GM12878 (cell line): Measurements from ENCODE around the gene CATSPERZ. TPM values are rescaled to one million over a fixed set of nuclear protein-coding genes. Genes with fewer than 3 reads are reported as not detected.

Experiments
- ATAC-seq: fragments of 200-7000 bp; cut with Tn5 transposase; 3 replicates; pipeline ENCODE4 v1.9.1; 2020; ENCODE audit warnings: mild to moderate bottlenecking, moderate library complexity
- BruUV-seq: library from RNA; stranded (reverse); fragments of 400-500 nt; replicated peaks from 2 replicates; lab custom pipeline; 2021; lab: Mats Ljungman, UMichigan
- CTCF ChIA-PET: fragments of 300-600 bp; sonication (Branson Sonifier 250); formaldehyde crosslinking; extraction: SDS; loops from one replicate; lab custom pipeline; 2021; ENCODE audit warnings: inconsistent platforms; lab: Yijun Ruan, JAX
- POLR2A ChIA-PET: fragments of 350-600 bp; formaldehyde crosslinking; extraction: SDS; loops from one replicate; lab custom pipeline; 2021; ENCODE audit warnings: inconsistent platforms; lab: Charles Lee
- RAD21 ChIA-PET: fragments of 300-600 bp; sonication (Branson Sonifier 250); formaldehyde crosslinking; loops from one replicate; lab custom pipeline; 2023; ENCODE audit warnings: antibody characterized with exemption; ENCODE audit not compliant: unreplicated experiment; lab: Charles Lee
- SMC1A ChIA-PET: fragments of 300-600 bp; sonication (Branson Sonifier 250); formaldehyde crosslinking; loops from one replicate; lab custom pipeline; 2023; ENCODE audit not compliant: unreplicated experiment, uncharacterized antibody; lab: Charles Lee
- DNase-seq: peaks from one replicate; pipeline ENCODE4 v3.0.0-alpha.2; 2011; ENCODE audit warnings: low read depth, low spot score
- FAIRE-seq: peaks from 3 replicates; lab custom pipeline; 2011; peaks lifted over from hg19 to GRCh38; lab: Jason Lieb, UNC
- H2AFZ ChIP-seq: 2 replicates; pipeline ENCODE4 v1.6.0; 2011; ENCODE audit warnings: low read depth, low read length, control low read depth; ENCODE audit not compliant: control insufficient read depth
- H3K27ac ChIP-seq: 2 replicates; pipeline ENCODE4 v1.5.1; 2011; ENCODE audit warnings: control low read depth; ENCODE audit not compliant: control insufficient read depth, insufficient read depth
- H3K27me3 ChIP-seq, 2 experiments: replicated peaks in 1 of 2; 2 replicates each; pipeline versions ENCODE4 v1.6.0 to v1.6.1; 2011; ENCODE audit warnings: low read length in 1 of 2; ENCODE audit not compliant: control insufficient read depth in 2 of 2, insufficient read depth in 2 of 2
- H3K36me3 ChIP-seq, 2 experiments: 2 replicates each; pipeline ENCODE4 v1.5.1; 2011; ENCODE audit warnings: low read length in 1 of 2; ENCODE audit not compliant: control insufficient read depth in 2 of 2, insufficient read depth in 2 of 2
- H3K4me1 ChIP-seq: 2 replicates; pipeline ENCODE4 v1.6.1; 2011; ENCODE audit warnings: mild to moderate bottlenecking, low read length, moderate library complexity, mixed read lengths; ENCODE audit not compliant: control insufficient read depth, insufficient read depth
- H3K4me2 ChIP-seq: 2 replicates; pipeline ENCODE4 v1.6.0; 2011; ENCODE audit warnings: control low read depth; ENCODE audit not compliant: control insufficient read depth, insufficient read depth
- H3K4me3 ChIP-seq: fragments of 200-600 bp; sonication (generic); 2 replicates; pipeline ENCODE4 v1.5.1; 2016
- H3K79me2 ChIP-seq: 2 replicates; pipeline ENCODE4 v1.6.0; 2011; ENCODE audit warnings: low read length; ENCODE audit not compliant: control insufficient read depth, insufficient read depth
- H3K9ac ChIP-seq: 2 replicates; pipeline ENCODE4 v1.8.0; 2011; ENCODE audit warnings: low read length, control low read depth, mixed read lengths; ENCODE audit not compliant: control insufficient read depth, insufficient read depth
- H3K9me3 ChIP-seq: replicated peaks from 3 replicates; pipeline ENCODE4 v1.5.1; 2011; ENCODE audit warnings: mild to moderate bottlenecking, low read length; ENCODE audit not compliant: control insufficient read depth, insufficient read depth
- H4K20me1 ChIP-seq: 2 replicates; pipeline ENCODE4 v1.6.0; 2011; ENCODE audit not compliant: control insufficient read depth, insufficient read depth
- ESRRA ChIP-seq: IDR thresholded peaks from 2 replicates; pipeline ENCODE4 v1.6.1; 2012; ENCODE audit warnings: mild to moderate bottlenecking, low read length, improper control_type of control experiment
- GATAD2B ChIP-seq: fragments of 450-650 bp; conservative IDR thresholded peaks from 2 replicates; pipeline ENCODE4 v1.6.1; 2017; ENCODE audit warnings: low read depth, mild to moderate bottlenecking, moderate library complexity
- HDGF ChIP-seq: fragments of 450-650 bp; IDR thresholded peaks from 2 replicates; pipeline ENCODE4 v1.6.1; 2016; ENCODE audit warnings: antibody characterized with exemption
- JUNB ChIP-seq: IDR thresholded peaks from 2 replicates; pipeline ENCODE4 v1.6.1; 2016; ENCODE audit warnings: antibody characterized with exemption, mild to moderate bottlenecking
- NFYB ChIP-seq: IDR thresholded peaks from 2 replicates; pipeline ENCODE4 v1.6.1; 2011; ENCODE audit warnings: low read depth, mild to moderate bottlenecking, low read length, improper control_type of control experiment, moderate library complexity; ENCODE audit not compliant: insufficient read depth
- NR2F1 ChIP-seq: fragments of 450-650 bp; conservative IDR thresholded peaks from 2 replicates; pipeline ENCODE4 v1.6.1; 2017; ENCODE audit warnings: mild to moderate bottlenecking
- NRF1 ChIP-seq: conservative IDR thresholded peaks from 2 replicates; pipeline ENCODE4 v1.6.1; 2011; ENCODE audit warnings: mild to moderate bottlenecking, low read depth, low read length, improper control_type of control experiment
- PML ChIP-seq: IDR thresholded peaks from 2 replicates; pipeline ENCODE4 v1.6.1; 2012; ENCODE audit warnings: low read length, inconsistent platforms
- RAD21 ChIP-seq: IDR thresholded peaks from 2 replicates; pipeline ENCODE4 v1.6.1; 2011; ENCODE audit warnings: mild to moderate bottlenecking, low read depth, low read length, moderate library complexity; ENCODE audit not compliant: insufficient read depth
- SMC3 ChIP-seq: IDR thresholded peaks from 2 replicates; pipeline ENCODE4 v1.6.1; 2011; ENCODE audit warnings: low read length, improper control_type of control experiment, borderline replicate concordance
- SREBF2 ChIP-seq: IDR thresholded peaks from 2 replicates; pipeline ENCODE4 v1.6.1; 2012; ENCODE audit warnings: mild to moderate bottlenecking, low read length
- YY1 ChIP-seq: IDR thresholded peaks from 2 replicates; pipeline ENCODE4 v1.6.1; 2011; ENCODE audit warnings: low read depth, mild to moderate bottlenecking, low read length
- WGBS: methylation state at CpG from one replicate; pipeline ENCODE4 v1.1.6; 2016; ENCODE audit warnings: low lambda C conversion rate; ENCODE audit not compliant: insufficient replicate concordance, insufficient coverage; ENCODE audit errors: missing lambda C conversion rate; 5-methylcytosine and 5-hydroxymethylcytosine counted together
- in situ Hi-C: fragments of 300-500 bp; cut with MboI; formaldehyde crosslinking; loops from 9 replicates; pipeline ENCODE4 v1.14.3; 2018; ENCODE audit warnings: mixed read lengths
- intact Hi-C: fragments of 100-400 bp; cut with micrococcal nuclease; formaldehyde crosslinking; loops from one replicate; pipeline ENCODE4 v1.14.2; 2022; ENCODE audit not compliant: unreplicated experiment
- polyA plus RNA-seq, 11 experiments: library from polyadenylated mRNA; depleted of rRNA in 4 of 11; unstranded in 6 of 11; stranded (reverse) in 5 of 11; fragments of >200 nt; fragmentation: Nextera tagmentation in 4 of 11; fragmentation: Illumina TruSeq in 1 of 11; extraction: Ambion mirVana in 4 of 11; extraction: Trizol in 1 of 11; gene quantifications; 1 replicate in 1 of 11; 2 replicates in 10 of 11; pipeline versions ENCODE4 v1.2.1 to v1.2.3, GENCODE V29; 2011 to 2016; ENCODE audit warnings: inconsistent platforms in 2 of 11, missing spikeins in 2 of 11, low read depth in 1 of 11
- total RNA-seq, 4 experiments: library from RNA; depleted of rRNA in 3 of 4; stranded (reverse); fragments of >200 nt in 3 of 4; fragmentation: Illumina TruSeq in 1 of 4; extraction: Trizol in 1 of 4; gene quantifications; 2 replicates each; pipeline versions ENCODE4 v1.2.1 to v1.2.3, GENCODE V29; 2013 to 2021
- TF ChIP-seq, protein P1 (sequence below): IDR thresholded peaks from 2 replicates; pipeline ENCODE4 v1.6.1; 2011; ENCODE audit warnings: low read depth, mild to moderate bottlenecking, low read length, moderate library complexity, borderline replicate concordance; ENCODE audit errors: extremely low read depth

Gene CATSPERZ
- total and polyA plus RNA-seq, 10 of the 15 experiments (the other 5 are each of a cell fraction or from before 2014, with no cell fraction given), result 0.12 to 0.31 TPM; not detected in 8

DNA sequence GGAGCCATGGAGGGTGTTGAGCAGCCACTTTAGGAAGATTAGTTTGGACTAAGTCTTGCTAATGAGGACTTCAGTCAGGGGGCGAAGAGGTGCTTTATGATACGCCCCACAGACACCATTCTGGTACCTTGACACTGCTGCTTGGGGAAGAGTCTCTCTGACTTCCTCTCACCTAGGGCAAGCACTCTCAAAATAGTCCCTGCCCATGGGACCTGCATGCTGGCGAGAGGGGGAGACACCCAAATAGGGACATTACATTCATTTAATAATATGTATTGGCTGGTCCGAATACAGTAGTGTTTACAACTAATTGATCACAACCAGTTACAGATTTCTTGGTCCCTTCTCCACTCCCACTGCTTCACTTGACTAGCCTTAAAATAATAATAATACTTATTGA is 4.4 kb upstream of the CATSPERZ start:
- peaks cover 20 to 35% of the 10 kb centered on the region in 2 experiments for H3K27me3 ChIP-seq
- H4K20me1 ChIP-seq, result no peaks in the 10 kb centered on the region; the same call in 1 of the 2 replicates
- ChIA-PET RAD21 (no interaction called here), POLR2A (interaction anchor here (0.6 kb wide), 1 partner anchor 119 kb away, joined by 6 read pairs; no protein-coding TSS in a partner anchor), SMC1A (interaction anchor here (0.7 kb wide), 1 partner anchor 36 kb away, joined by 4 read pairs; no protein-coding TSS in a partner anchor), CTCF (no interaction called here)
- H3K36me3 ChIP-seq, result no peaks in the 10 kb centered on the region
- H3K9me3 ChIP-seq, result no peaks in the 10 kb centered on the region
- intact Hi-C loops (no loop called here), in situ Hi-C loops (no loop called here)
- H3K4me1 ChIP-seq, result peaks cover 8% of the 10 kb centered on the region
- H2AFZ ChIP-seq, result no peak overlapping the region
- no peaks in the 10 kb centered on the region for H3K79me2 ChIP-seq
- no peak overlapping the region for H3K9ac ChIP-seq
- no peak for ATAC-seq
- no peak for FAIRE-seq
- no peak overlapping the region for H3K4me3 ChIP-seq
- WGBS, result 11% methylated on average over 4 of the region's 4 CpGs
- no peak for DNase-seq
- TF ChIP-seq SREBF2, result no peak
- no peak for TF ChIP-seq PML
- no peak for TF ChIP-seq GATAD2B
- no peak overlapping the region for H3K4me2 ChIP-seq
- no TSS peak for BruUV-seq
- no peak overlapping the region for H3K27ac ChIP-seq

DNA sequence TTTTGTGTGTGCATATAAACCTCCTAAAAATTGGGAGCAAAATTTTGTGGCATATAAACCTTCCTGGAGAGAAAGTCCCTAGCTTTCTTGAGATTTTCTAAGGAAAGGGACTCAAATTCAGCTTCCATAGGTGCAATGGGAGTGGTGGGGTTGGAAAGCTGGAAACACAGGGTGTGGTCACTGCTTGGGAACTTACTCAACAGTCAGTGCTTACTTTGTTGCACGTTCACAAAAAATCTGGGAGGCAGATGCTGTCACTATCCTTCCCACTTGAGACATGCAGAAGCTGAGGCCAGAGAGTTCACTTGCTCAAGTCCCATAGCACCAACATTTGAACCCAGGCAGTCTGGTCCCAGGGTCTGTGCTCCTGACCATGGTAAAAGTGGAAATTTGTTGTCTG is 3.9 kb upstream of the CATSPERZ start:
- Histone ChIP-seq H2AFZ (no peak overlapping the region), H3K4me3 (no peak overlapping the region), H3K36me3 (no peaks in the 10 kb centered on the region), H3K4me2 (no peak overlapping the region), H3K4me1 (peaks cover 10% of the 10 kb centered on the region), H3K9me3 (no peaks in the 10 kb centered on the region), H3K27ac (no peak overlapping the region), H4K20me1 (no peaks in the 10 kb centered on the region; the same call in 1 of the 2 replicates), H3K79me2 (no peaks in the 10 kb centered on the region), H3K27me3 (peaks cover 20 to 37% of the 10 kb centered on the region in 2 experiments), H3K9ac (no peak overlapping the region)
- ATAC-seq, result no peak
- no peak for DNase-seq
- WGBS, result 0% methylated on average over 1 of the region's 1 CpG
- TF ChIP-seq NR2F1 (no peak), HDGF (no peak), ESRRA (no peak), JUNB (no peak), NFYB (no peak), SMC3 (no peak), YY1 (no peak), NRF1 (no peak), RAD21 (no peak)
- TF ChIP-seq, protein P1, sequence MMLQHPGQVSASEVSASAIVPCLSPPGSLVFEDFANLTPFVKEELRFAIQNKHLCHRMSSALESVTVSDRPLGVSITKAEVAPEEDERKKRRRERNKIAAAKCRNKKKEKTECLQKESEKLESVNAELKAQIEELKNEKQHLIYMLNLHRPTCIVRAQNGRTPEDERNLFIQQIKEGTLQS, result no peak
- RAD21 ChIA-PET, result no interaction called here
- intact Hi-C loops (no loop called here), in situ Hi-C loops (no loop called here)
- SMC1A ChIA-PET, result no interaction called here
- BruUV-seq, result no TSS peak
- POLR2A ChIA-PET, result no interaction called here
- CTCF ChIA-PET, result interaction anchor here (0.7 kb wide), 1 partner anchor 448 kb away, joined by 3 read pairs; the partner anchor contains the start of gene RASGRP2
- no peak for FAIRE-seq
